IPS DF 4.7 (cell line): ENCODE measurements around the gene GRK3.
"Not testable (repeated sequence)": the region's sequence is repeated elsewhere in the genome, so short reads cannot be mapped to it uniquely, and the experiment has no call there.

Experiments
- DNase-seq: peaks from one replicate; pipeline ENCODE4 v3.0.0-alpha.2; 2013; ENCODE audit warnings: low spot score; ENCODE audit errors: extremely low read depth

Gene GRK3

GRCh38 chr22:25571969-25572707 lies 7.7 kb downstream of the GRK3 start:
- not testable (repeated sequence) for DNase-seq

GRCh38 chr22:25572708-25573171 lies 8.3 kb downstream of the GRK3 start:
- no peak for DNase-seq

- no peak for DNase-seq
These were observed 9.4 kb downstream of the GRK3 start for GRCh38 chr22:25573841-25574240.

- no peak for DNase-seq
These were observed 10.3 kb downstream of the GRK3 start for GRCh38 chr22:25574736-25575135.

- DNase-seq, result not testable (repeated sequence)
These were observed 11.4 kb downstream of the GRK3 start for GRCh38 chr22:25575674-25576392.

GRCh38 chr22:25581452-25581851 lies 17.0 kb downstream of the GRK3 start:
- not testable (repeated sequence) for DNase-seq

- DNase-seq, result no peak
These were observed 18.5 kb downstream of the GRK3 start for GRCh38 chr22:25582946-25583345.

GRCh38 chr22:25584993-25585392 lies 20.5 kb downstream of the GRK3 start:
- not testable (repeated sequence) for DNase-seq

GRCh38 chr22:25589664-25590063 lies 25.2 kb downstream of the GRK3 start:
- DNase-seq, result not testable (repeated sequence)

- DNase-seq, result not testable (repeated sequence)
These were observed 28.8 kb downstream of the GRK3 start for GRCh38 chr22:25593323-25593722.

GRCh38 chr22:25598609-25599008 lies 34.1 kb downstream of the GRK3 start:
- DNase-seq, result no peak

GRCh38 chr22:25602445-25602844 lies 38.0 kb downstream of the GRK3 start:
- DNase-seq, result no peak

- DNase-seq, result no peak
These were observed 38.4 kb downstream of the GRK3 start for GRCh38 chr22:25602916-25603315.

- DNase-seq, result not testable (repeated sequence)
These were observed 40.7 kb downstream of the GRK3 start for GRCh38 chr22:25605146-25605545.

GRCh38 chr22:25605565-25605964 lies 41.1 kb downstream of the GRK3 start:
- not testable (repeated sequence) for DNase-seq

- not testable (repeated sequence) for DNase-seq
These were observed 46.8 kb downstream of the GRK3 start for GRCh38 chr22:25611284-25611683.

- DNase-seq, result not testable (repeated sequence)
These were observed 48.7 kb downstream of the GRK3 start for GRCh38 chr22:25613131-25613530.

GRCh38 chr22:25613558-25613957 lies 49.1 kb downstream of the GRK3 start:
- not testable (repeated sequence) for DNase-seq

GRCh38 chr22:25614791-25615190 lies 50.3 kb downstream of the GRK3 start:
- DNase-seq, result not testable (repeated sequence)

GRCh38 chr22:25621986-25622385 lies 57.5 kb downstream of the GRK3 start:
- DNase-seq, result no peak

GRCh38 chr22:25623310-25623734 lies 58.8 kb downstream of the GRK3 start:
- DNase-seq, result no peak

- DNase-seq, result no peak
These were observed 59.4 kb downstream of the GRK3 start for GRCh38 chr22:25623851-25624250.
